HG03469 (cell line): ENCODE data around the gene PELI1.
A peak's percentile ranks its signal among the peaks of the same experiment; 100 is the strongest.
"Not testable (repeated sequence)": the region's sequence is repeated elsewhere in the genome, so short reads cannot be mapped to it uniquely, and the experiment has no call there.

ENCODE experiments used
- ATAC-seq: cut with Tn5 transposase; IDR thresholded peaks from one replicate; pipeline ENCODE4 v1.9.1; 2021; ENCODE audit warnings: mild to moderate bottlenecking, moderate library complexity, moderate number of reproducible peaks; ENCODE audit not compliant: unreplicated experiment

The PELI1 gene

DNA sequence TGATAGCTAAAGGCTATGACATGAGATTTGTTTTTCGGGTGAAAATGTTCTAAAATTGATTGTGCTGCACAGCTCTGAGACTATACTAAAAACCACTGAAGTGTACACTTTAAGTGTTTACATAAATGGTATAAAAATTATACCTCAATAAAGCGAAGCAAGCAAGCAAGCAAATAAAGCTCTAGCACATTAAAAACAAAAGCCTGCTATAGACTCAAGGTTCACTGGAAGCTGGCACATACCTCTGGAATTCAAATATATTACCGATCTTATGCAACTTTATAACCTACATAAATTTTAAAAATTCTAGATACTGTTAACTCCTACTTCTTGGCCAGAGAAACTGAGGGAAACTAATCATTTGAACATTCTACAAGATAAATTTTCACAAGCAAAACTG lies 20.1 kb downstream of the PELI1 start:
- ATAC-seq, result no peak

DNA sequence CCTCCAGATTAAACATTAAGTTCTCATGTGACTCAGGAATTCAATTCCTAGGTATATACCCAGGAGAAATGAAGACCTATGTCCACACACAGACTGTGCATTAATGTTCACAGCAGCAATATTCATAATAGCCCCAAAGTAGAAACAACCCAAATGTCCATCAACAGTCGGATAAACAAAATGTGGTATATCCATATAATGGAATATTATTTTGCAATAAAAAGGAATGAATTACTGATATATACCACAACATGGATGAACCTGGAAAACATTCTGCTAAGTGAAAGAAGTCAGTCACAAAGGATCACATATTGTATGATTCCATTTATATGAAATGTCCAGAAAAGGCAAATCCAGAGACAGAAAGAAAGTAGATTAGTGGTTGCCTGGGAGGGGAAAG lies 20.5 kb downstream of the PELI1 start:
- ATAC-seq, result no peak

- no peak for ATAC-seq
Measured at GRCh38 chr2:64122358-64122757, 21.9 kb downstream of the PELI1 start.

DNA sequence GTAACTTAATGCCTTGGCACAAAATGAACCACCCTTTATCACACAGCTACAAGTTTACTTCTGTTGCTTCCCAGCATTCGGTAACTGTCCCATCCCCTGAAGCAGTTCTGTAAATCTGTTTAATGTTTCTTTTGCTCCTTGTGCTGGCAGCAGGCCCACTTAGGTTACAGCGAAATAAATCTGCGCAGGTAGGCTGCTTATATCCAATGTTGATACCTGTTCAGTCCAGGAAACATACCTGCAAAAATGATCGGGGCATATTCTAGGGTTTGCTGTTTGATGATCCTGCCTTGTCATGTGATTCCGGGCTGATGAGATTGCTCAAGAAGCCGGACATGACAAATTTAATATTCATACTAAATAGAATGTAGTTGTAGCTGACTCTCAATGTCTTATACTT lies 23.3 kb downstream of the PELI1 start:
- no peak for ATAC-seq

- no peak for ATAC-seq
Measured at GRCh38 chr2:64120008-64120407, 24.2 kb downstream of the PELI1 start.

DNA sequence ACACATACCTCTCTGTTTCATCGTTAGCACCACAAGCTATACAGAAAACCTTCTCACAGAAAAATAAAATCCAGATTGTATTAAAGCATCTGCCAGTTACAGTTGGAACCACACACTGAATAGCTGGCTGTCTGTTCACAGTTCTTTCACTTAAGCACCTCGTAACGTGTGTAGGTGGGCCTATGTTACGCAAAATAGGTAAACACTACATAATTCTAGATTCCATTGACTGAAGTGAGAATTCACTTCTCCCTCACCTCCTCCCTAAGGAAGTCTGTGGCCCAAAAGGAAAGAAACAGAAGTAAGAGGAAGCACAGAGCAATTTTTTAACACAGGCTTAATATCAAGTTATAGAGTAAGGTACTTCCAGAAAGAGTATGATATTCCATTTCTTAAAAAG lies 24.9 kb downstream of the PELI1 start:
- no peak for ATAC-seq

DNA sequence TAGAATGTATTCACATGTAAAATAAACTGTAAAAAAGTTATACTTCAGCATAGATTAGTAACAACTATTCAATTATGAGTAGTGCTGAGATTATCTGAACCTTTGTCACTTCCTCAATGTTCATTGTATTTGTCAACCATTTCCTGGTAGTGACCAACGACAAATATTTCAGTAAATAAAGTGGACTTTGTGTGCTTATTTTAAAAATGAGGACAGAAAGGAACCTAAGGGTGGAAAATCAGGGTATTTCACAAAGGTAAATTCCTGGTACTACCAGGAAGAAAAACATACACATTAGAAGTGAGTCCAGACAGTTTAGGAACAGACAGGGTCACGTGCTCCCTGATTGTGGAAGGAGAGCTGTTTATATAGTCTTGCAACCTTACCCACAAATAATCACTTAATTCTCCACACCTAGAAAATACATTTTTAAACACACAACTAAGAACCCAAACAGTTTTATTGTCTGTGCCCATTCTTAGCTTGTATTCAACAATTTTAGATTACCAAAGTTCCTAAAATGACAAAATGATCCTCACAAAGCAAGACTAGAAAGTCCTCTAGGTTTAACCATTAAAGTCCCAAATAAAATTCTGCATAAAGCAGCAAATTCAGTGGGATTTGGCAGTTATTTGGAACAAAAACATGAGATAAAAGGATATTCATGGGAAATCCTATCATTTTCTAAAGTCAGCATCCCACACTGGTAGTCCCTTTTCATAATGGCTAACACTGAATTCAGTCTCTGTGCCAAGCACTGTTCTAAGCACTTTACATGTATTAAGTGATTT lies 28.2 kb downstream of the PELI1 start:
- ATAC-seq, result no peak

- no peak for ATAC-seq
Measured at GRCh38 chr2:64114912-64115277, 29.3 kb downstream of the PELI1 start.

- peak; percentile 46 for ATAC-seq
Measured at GRCh38 chr2:64114063-64114911, 29.9 kb downstream of the PELI1 start.

- no peak for ATAC-seq
Measured at GRCh38 chr2:64112016-64112415, 32.2 kb downstream of the PELI1 start.

GRCh38 chr2:64111426-64111825 lies 32.8 kb downstream of the PELI1 start:
- no peak for ATAC-seq

DNA sequence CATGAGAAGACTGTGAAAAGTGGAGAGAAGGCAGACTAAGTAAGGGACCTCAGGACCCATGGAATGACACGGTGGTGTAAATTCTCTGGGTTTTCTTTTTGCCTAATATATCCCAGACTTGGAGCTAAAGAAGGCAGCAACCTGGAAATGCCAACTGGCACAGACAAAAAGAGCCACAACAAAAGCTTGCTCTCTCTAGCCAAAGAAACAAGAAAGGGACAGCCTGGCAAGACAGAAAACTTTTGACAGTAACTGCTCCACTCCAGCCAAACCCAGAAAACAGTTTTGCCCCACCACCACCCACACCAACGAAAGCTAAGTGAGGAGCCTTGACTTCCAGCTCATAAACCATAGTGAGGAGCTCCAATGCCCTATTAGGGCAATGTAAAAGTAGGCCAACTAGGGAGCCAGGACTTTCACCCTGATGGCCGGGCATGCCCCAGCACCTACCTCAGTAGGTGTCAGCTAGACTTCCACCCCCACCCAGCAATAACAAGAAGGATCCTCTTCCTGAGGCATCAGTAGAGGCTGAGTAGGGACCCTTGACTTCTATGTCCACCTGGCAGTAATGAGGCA lies 35.5 kb downstream of the PELI1 start:
- no peak for ATAC-seq

DNA sequence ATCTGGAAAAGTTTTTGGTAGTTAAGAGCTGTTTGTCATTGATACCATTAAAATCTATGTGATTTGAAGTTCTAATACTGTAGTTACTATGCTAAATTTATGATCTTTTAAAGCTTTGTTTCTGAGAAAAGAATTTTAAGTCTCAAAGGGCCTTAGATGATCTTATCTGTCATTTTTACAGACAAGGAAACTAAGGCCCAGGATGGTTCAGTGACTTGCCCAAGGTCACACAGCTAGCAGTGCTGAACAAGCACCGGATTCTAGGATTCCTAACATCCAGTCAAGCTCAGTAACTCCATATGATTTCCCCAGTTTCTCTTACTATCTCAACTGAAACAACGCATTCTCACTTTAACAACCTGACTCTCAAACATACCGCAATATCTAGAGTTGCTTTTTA lies 37.7 kb downstream of the PELI1 start:
- ATAC-seq, result no peak

- no peak for ATAC-seq
Measured at GRCh38 chr2:64105670-64106461, 38.4 kb downstream of the PELI1 start.

DNA sequence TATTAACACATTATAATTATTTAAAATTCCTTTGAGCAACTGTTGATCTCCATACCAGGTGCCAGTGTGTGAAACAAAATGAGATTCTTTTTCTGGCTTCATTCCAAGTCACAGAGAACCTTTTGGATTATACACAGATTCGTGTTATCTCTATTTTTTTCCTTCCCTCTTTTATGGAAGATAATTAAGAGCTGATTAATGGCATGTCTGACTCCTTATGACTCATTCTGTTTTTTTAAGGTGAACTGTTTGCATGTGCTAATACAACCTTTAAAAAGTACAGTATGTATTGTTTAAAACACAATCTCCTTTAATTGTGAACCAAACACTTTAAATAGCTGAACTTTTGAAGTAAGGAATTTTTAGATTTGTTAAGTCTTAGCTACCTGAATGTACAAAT lies 39.3 kb downstream of the PELI1 start:
- no peak for ATAC-seq

- ATAC-seq, result not testable (repeated sequence)
Measured at GRCh38 chr2:64102736-64103135, 41.5 kb downstream of the PELI1 start.

DNA sequence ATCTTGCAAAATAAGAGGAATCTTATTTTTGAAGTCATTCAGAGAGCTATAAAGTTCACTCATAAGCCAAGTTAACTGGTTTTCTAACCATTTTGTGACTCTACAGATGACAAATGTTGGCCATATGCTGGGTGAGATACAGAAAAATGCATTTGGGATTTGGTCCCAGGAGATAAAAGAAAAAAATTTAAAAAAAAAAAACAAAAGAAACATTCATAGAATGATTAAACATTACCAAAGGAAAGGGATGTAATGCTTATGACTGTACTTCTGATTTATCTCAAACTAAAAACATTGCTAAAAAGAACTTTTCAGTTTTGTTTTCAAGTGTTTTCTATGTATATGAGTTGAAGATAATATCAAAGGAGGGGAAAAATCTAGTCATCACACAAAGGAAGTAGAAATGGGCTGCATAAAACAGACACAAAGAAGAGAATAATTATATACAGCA lies 43.1 kb downstream of the PELI1 start:
- peak; percentile 24 for ATAC-seq

GRCh38 chr2:64100584-64100983 lies 43.6 kb downstream of the PELI1 start:
- ATAC-seq, result not testable (repeated sequence)

DNA sequence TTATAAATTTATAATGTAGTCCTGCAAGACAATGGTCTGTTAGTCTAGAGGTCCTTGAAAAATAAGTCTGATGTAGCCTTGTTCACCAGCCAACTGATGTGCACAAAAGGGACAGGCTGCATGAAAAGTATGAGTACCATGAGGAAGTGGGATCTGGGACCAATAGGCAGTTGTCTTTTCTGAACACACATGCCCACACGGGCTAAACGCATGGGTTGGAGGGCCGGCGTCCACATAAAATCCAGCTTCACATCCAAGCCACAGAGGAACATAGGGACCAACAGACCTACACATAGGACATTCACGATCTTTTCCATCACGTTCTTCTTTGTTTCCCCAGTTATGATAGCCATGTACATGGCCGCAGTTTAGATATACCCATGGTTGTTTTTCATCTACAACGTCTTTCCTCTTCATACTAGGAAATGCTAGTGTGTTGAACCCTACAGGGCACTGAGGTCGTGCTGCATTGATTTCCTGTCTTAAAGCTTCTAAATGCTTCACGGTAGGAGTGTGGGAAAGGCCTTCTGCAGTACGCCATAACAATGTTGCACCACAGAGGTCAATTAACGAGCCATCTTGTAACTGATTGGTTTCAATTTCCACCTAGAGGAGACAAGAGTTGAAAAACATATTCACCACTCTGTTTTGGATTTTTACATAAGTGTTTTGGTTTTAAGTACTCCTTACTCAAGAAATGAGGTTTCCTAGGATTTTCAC lies 49.4 kb downstream of the PELI1 start:
- no peak for ATAC-seq

- no peak for ATAC-seq
Measured at GRCh38 chr2:64093341-64093740, 50.9 kb downstream of the PELI1 start.
